Esophagus squamous epithelium (tissue), 4 donors: ENCODE data around the gene MON1A.

ENCODE experiments used
- CTCF ChIP-seq, 6 experiments: fragments of 450-650 bp in 4 of 6; fragments of 200-600 bp in 2 of 6; sonication (generic) in 2 of 6; IDR thresholded peaks; one replicate each; pipeline ENCODE4 v1.5.1; 2016 to 2019; ENCODE audit warnings: antibody characterized with exemption in 6 of 6, mild to moderate bottlenecking in 4 of 6, moderate library complexity in 4 of 6
- POLR2A ChIP-seq, 4 donors: fragments of 450-650 bp; IDR thresholded peaks; one replicate each; pipeline ENCODE4 v1.6.1; 2017; ENCODE audit warnings: antibody characterized with exemption in 4 of 4, mild to moderate bottlenecking in 4 of 4, moderate library complexity in 3 of 4

- TF ChIP-seq CTCF (IDR thresholded peaks at IDR 0.05) (no peak), POLR2A (IDR thresholded peaks at IDR 0.05) (no peak)
Observed at GRCh38 chr3:49873623-49874022, 56.0 kb downstream of the MON1A start.
